Mammary epithelial cell (primary cell): ENCODE measurements around the gene STAC.

Experiments used
- EZH2 ChIP-seq: IDR thresholded peaks from 2 replicates; pipeline ENCODE4 v1.6.1; 2012; ENCODE audit warnings: low read length, inconsistent platforms, borderline replicate concordance
- TF ChIP-seq, protein P1 (sequence below), 2 donors: IDR thresholded peaks in 1 of 2; conservative IDR thresholded peaks in 1 of 2; 2 replicates each; pipeline ENCODE4 v1.5.1; 2011 to 2012; ENCODE audit warnings: inconsistent platforms in 2 of 2, low read length in 2 of 2, mild to moderate bottlenecking in 2 of 2, control low read depth in 1 of 2, low read depth in 1 of 2; ENCODE audit not compliant: insufficient read depth in 1 of 2; ENCODE audit errors: extremely low read depth in 1 of 2

DNA sequence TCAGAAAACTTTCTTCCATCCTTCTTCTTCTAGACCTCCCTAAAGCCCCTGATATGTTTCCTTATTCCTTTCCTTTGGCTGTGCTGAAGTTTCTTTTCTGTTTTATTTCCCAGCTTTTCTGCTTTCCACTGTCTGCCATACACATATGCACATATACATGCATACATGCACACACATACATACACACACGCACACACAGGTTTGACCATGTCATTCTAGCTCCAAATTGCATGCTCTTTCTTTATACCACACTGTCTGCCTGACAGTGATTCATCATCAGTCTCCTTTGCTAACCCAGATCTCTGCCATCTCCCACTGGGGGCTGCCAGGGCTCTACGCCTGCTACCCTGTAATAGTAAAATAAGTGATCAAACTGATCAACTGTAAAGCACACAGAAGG is 181.3 kb downstream of the STAC start:
- no peak for TF ChIP-seq EZH2
- TF ChIP-seq, protein P1, sequence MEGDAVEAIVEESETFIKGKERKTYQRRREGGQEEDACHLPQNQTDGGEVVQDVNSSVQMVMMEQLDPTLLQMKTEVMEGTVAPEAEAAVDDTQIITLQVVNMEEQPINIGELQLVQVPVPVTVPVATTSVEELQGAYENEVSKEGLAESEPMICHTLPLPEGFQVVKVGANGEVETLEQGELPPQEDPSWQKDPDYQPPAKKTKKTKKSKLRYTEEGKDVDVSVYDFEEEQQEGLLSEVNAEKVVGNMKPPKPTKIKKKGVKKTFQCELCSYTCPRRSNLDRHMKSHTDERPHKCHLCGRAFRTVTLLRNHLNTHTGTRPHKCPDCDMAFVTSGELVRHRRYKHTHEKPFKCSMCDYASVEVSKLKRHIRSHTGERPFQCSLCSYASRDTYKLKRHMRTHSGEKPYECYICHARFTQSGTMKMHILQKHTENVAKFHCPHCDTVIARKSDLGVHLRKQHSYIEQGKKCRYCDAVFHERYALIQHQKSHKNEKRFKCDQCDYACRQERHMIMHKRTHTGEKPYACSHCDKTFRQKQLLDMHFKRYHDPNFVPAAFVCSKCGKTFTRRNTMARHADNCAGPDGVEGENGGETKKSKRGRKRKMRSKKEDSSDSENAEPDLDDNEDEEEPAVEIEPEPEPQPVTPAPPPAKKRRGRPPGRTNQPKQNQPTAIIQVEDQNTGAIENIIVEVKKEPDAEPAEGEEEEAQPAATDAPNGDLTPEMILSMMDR (conservative IDR thresholded peaks at IDR 0.05 in 1 of 2, IDR thresholded peaks at IDR 0.05 in 1 of 2; ENCODE audit: extremely low read depth in 1 of 2, insufficient read depth in 1 of 2, low read depth in 1 of 2, low read length in 2 of 2), result no peak
